Measurements from ENCODE around the gene NUDT13. TPM values are rescaled to one million over a fixed set of nuclear protein-coding genes. Genes with fewer than 3 reads are reported as not detected.

NUDT13 gene
- polyA plus RNA-seq, 6 donors from 2014 or later = 1.4 to 2.4 (median 1.8) TPM; not detected in 1

- H3K4me3 Mint-ChIP-seq = no peak overlapping the region
- DNase-seq = no peak
- H3K4me1 Mint-ChIP-seq = peaks cover 6 to 8% (median 7%) of the 10 kb centered on the region in 3 donors
- no peaks in the 10 kb centered on the region for H3K27me3 Mint-ChIP-seq
- ATAC-seq (ENCODE audit: low read depth in 2 of 2) = no peak
- peaks cover 0 to 22% of the 10 kb centered on the region in 2 donors for H3K36me3 Mint-ChIP-seq
- no peak overlapping the region for H3K27ac Mint-ChIP-seq
- H3K9me3 Mint-ChIP-seq = no peaks in the 10 kb centered on the region
Measured at GRCh38 chr10:73156054-73156453, 45.8 kb downstream of the NUDT13 start.

DNA sequence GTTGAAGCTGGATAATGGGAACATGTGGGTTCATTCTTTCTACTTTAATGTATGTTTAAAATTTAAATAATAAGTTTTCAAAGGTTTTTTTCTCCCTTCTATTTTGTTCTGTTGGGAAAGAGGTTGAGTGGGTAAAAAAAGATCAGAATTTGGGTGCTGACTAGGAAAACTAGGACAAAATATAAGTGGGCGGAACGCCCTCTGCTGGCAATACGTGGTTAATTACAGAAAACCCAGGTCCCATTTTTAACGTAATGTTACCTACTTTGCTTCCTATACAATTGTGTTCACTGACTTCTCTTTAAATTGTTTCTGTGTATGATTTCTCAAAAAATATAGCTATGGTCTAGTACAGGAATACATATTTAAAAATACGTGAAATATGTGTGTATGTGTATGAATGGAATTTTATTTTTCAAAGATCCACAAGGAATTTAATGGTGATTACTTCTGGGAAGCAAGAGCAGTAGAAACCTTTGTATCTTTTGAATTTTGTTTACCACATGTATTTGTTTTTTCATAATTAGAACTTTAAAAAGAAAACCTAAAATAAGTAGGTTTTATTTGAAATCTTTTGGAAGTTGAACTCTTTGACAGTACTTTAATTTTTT lies 48.9 kb downstream of the NUDT13 start:
- peak; percentile 58 to 66 for ATAC-seq (ENCODE audit: low read depth in 2 of 2)
- no peaks in the 10 kb centered on the region for H3K27me3 Mint-ChIP-seq
- peak; percentile 50 for DNase-seq
- no peaks in the 10 kb centered on the region for H3K9me3 Mint-ChIP-seq
- peak overlapping the region in 3 of 6 donors; percentile 19 to 72 (median 32) for H3K27ac Mint-ChIP-seq
- H3K4me3 Mint-ChIP-seq = no peak overlapping the region
- peaks cover 21 to 29% (median 28%) of the 10 kb centered on the region in 3 donors for H3K4me1 Mint-ChIP-seq
- peaks cover 12 to 14% of the 10 kb centered on the region in 2 donors for H3K36me3 Mint-ChIP-seq

DNA sequence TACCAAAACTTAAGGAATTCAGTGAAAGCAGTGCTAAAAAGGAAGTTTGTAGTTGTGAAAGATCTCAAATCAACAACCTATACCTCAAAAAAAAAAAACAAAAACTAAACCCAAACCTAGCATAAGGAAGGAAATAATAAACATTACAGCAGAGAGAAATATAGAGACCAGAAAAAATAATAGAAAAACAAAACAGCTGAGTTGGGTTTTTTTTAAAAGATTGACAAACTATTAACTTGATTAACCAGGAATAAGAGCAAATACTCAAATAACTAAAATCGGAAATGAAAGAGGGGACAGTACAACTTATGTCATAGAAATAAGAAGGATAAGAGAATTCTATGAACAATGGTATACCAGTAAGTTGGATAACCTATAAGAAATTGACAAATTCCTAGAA lies 50.8 kb downstream of the NUDT13 start:
- Mint-ChIP-seq H3K9me3 (no peaks in the 10 kb centered on the region), H3K36me3 (peaks cover 12 to 14% of the 10 kb centered on the region in 2 donors), H3K4me3 (no peak overlapping the region)

DNA sequence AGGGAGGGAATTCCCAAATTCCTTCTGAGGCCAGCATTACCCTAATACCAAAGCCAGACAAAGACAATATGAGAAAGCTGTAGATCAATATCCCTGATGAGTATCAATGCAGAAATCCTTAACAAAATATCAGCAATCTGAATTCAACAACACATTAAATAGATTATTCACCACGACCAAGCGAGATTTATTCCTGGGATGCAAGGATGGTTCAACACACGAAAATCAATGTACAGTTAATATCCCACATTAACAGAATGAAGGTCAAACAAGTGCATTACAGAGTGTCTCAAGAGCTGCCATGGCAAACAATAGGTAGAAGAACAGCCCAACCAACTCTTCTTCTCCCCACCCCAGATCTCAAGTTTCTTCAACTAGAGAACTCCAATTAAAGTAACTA lies 51.4 kb downstream of the NUDT13 start:
- DNase-seq (no peak), ATAC-seq (ENCODE audit: low read depth in 2 of 2) (no peak)
- H3K4me1 Mint-ChIP-seq = peaks cover 33 to 47% (median 44%) of the 10 kb centered on the region in 3 donors
- no peaks in the 10 kb centered on the region for H3K27me3 Mint-ChIP-seq
- peak overlapping the region in 1 of 6 donors; percentile 72 for H3K27ac Mint-ChIP-seq
- peaks cover 10 to 14% of the 10 kb centered on the region in 2 donors for H3K36me3 Mint-ChIP-seq
- H3K9me3 Mint-ChIP-seq = no peaks in the 10 kb centered on the region
- peak overlapping the region in 1 of 8 donors; percentile 34 for H3K4me3 Mint-ChIP-seq

More for the DNA sequence above, 50.8 kb downstream of the NUDT13 start:
- Mint-ChIP-seq H3K27me3 (no peaks in the 10 kb centered on the region), H3K4me1 (peaks cover 30 to 41% (median 39%) of the 10 kb centered on the region in 3 donors), H3K27ac (peak overlapping the region in 1 of 6 donors; percentile 10)
- no peak for ATAC-seq (ENCODE audit: low read depth in 2 of 2)
- DNase-seq = no peak

DNA sequence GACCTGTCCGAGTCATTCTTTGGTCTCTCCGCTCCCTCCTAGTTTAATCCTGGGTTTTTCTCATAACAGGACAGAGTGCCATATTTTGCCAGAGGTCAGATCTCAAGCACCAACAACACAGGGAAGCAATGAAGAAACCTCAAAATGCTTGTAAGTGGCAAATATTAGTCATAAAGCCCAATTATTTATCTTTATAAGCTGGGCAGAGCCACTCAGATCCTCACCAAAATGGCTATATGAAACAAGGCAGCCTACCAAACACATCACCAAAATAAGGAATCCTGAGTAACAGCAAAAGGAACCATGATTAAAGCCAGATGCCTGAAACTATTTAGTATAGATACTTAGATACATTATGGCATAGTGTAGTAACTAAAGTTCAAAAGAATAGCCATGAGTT lies 52.8 kb downstream of the NUDT13 start:
- H3K4me1 Mint-ChIP-seq = peaks cover 47 to 61% (median 57%) of the 10 kb centered on the region in 3 donors
- H3K4me3 Mint-ChIP-seq = peak overlapping the region in 2 of 8 donors; percentile 18 to 20
- H3K36me3 Mint-ChIP-seq = peaks cover 8 to 14% of the 10 kb centered on the region in 2 donors
- DNase-seq (no peak), ATAC-seq (ENCODE audit: low read depth in 2 of 2) (no peak)
- H3K27me3 Mint-ChIP-seq = no peaks in the 10 kb centered on the region
- peak overlapping the region in 1 of 6 donors; percentile 37 for H3K27ac Mint-ChIP-seq
- H3K9me3 Mint-ChIP-seq = no peaks in the 10 kb centered on the region

DNA sequence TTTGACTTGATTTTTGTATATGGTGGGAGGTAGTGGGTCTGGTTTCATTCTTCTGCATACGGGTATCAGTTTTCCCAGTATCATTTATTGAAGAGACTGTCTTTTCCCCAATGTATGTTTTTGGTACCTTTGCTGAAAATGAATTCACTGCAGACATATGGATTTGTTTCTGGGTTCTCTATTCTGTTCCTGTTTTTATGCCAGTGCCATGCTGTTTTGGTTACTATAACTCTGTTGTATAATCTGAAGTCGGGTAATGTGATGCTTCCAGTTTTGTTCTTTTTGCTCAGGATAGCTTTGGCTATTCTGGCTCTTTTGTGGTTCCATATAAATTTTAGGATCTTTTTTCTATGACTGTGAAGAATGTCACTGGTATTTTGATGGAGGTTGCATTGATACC lies 56.7 kb downstream of the NUDT13 start:
- H3K9me3 Mint-ChIP-seq = no peaks in the 10 kb centered on the region
- peaks cover 5 to 10% of the 10 kb centered on the region in 2 donors for H3K36me3 Mint-ChIP-seq
- ATAC-seq (ENCODE audit: low read depth in 2 of 2) (no peak), DNase-seq (no peak)
- H3K4me1 Mint-ChIP-seq = peaks cover 39 to 50% (median 48%) of the 10 kb centered on the region in 3 donors
- H3K27ac Mint-ChIP-seq = peak overlapping the region; percentile 97 to 100 (median 100)
- H3K4me3 Mint-ChIP-seq = peak overlapping the region; percentile 90 to 100 (median 100)
- H3K27me3 Mint-ChIP-seq = no peaks in the 10 kb centered on the region

DNA sequence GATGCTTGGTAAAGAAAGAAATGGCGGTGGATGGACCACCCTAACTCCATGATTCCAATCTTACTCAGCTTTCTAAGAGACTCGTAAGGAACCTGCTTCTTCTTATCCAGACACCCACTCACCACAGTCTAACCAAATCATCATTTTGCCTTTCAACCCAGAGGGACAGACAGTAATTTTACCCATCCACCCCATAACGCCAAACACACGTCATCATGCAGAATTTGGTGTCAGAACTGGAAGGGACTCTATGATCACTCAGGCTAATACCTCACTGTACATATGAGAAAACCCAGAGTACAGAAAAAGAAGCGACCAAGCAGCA lies 57.2 kb downstream of the NUDT13 start:
- no peak for DNase-seq
- Mint-ChIP-seq H3K27ac (peak overlapping the region; percentile 97 to 100 (median 100)), H3K36me3 (peaks cover 5 to 6% of the 10 kb centered on the region in 2 donors), H3K9me3 (no peaks in the 10 kb centered on the region), H3K27me3 (no peaks in the 10 kb centered on the region), H3K4me1 (peaks cover 35 to 45% (median 45%) of the 10 kb centered on the region in 3 donors), H3K4me3 (peak overlapping the region; percentile 90 to 100 (median 100))
- ATAC-seq (ENCODE audit: low read depth in 2 of 2) = no peak

DNA sequence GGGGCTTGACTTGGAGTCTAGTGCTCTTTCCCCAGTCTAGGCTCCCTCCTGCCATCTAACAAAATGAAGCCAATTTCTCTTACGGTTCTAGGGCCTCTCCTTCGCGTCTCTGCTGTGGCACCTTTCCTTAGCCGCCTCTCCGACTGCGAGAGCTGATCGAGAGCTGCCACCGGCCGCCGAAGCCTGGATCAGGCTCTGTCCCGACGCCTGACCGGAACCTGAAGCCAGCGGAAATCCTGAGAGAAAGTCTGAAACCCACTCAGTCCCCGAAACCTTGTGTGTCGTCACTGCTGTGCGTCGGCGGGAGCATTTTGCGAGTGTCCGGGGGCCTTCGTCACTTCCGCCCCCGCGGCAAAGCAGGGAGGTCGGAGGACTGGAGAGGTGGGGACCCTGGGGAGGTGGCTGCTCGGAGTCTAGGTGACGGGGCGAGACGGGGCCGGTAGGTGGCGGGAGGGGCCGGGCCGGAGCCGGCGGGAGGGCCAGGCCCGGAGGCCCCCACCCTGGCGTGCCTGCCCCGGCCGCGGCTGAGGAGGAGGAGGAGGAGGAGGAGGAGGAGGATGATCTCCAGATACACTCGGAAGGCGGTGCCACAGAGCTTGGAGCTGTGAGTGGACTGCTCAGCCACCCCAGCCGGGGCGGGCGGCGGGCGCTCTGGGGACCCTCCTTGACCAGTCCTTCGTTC lies 57.7 kb downstream of the NUDT13 start, which contains the start of the genes ECD and FAM149B1:
Gene ECD, minus strand, starts transcription at position 226 of the 682 bp plus-strand sequence. CDS start 4,071 bp downstream, outside the sequence.
Gene FAM149B1, plus strand, starts transcription at position 337 of the 682 bp plus-strand sequence. Its CDS starts 221 bp downstream, at position 558.
- ATAC-seq (ENCODE audit: low read depth in 2 of 2) = peak; percentile 95 to 96

GRCh38 chr10:73168465-73168803 lies 58.2 kb downstream of the NUDT13 start:
- Mint-ChIP-seq H3K4me3 (peak overlapping the region; percentile 86 to 100 (median 100)), H3K27me3 (no peaks in the 10 kb centered on the region)
- DNase-seq = no peak

More for the DNA sequence above, 57.7 kb downstream of the NUDT13 start, which contains the start of the genes ECD and FAM149B1:
- Mint-ChIP-seq H3K4me1 (peaks cover 32 to 40% (median 40%) of the 10 kb centered on the region in 3 donors), H3K4me3 (peak within 1 kb of the TSS; percentile 90 to 100 (median 100)), H3K36me3 (peaks cover under 1 to 2% of the 10 kb centered on the region in 2 donors), H3K27me3 (no peaks in the 10 kb centered on the region), H3K27ac (peak within 1 kb of the TSS; percentile 97 to 100 (median 100)), H3K9me3 (no peaks in the 10 kb centered on the region)
- DNase-seq = peak; percentile 92

DNA sequence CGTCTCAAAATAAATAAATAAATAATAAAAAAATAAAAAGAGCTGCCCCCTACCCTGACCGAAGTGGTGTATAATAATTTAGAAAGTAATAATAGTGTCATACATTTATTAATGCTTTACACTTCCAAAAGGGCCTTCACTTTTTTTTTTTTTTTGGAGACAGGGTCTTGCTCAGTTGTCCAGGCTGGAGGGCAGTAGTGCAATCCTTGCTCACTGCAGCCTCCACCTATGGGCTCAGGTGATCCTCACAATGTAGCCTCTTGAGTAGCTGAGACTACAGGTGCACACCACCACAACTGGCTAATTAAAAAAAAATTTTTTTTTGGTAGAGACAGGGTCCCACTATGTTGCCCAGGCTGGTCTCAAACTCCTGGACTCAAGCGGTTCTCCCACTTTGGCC lies 59.1 kb downstream of the NUDT13 start:
- Mint-ChIP-seq H3K4me1 (peaks cover 30 to 38% (median 35%) of the 10 kb centered on the region in 3 donors), H3K27ac (peak overlapping the region in 2 of 6 donors; percentile 44 to 65), H3K27me3 (no peaks in the 10 kb centered on the region), H3K36me3 (no peaks in the 10 kb centered on the region), H3K9me3 (no peaks in the 10 kb centered on the region), H3K4me3 (peak overlapping the region in 7 of 8 donors; percentile 12 to 100 (median 47))
- DNase-seq = no peak
- no peak for ATAC-seq (ENCODE audit: low read depth in 2 of 2)

More at GRCh38 chr10:73168465-73168803, 58.2 kb downstream of the NUDT13 start:
- peak; percentile 3 to 6 for ATAC-seq (ENCODE audit: low read depth in 2 of 2)
- Mint-ChIP-seq H3K27ac (peak overlapping the region in 5 of 6 donors; percentile 83 to 100 (median 97)), H3K4me1 (peaks cover 30 to 39% (median 38%) of the 10 kb centered on the region in 3 donors), H3K9me3 (no peaks in the 10 kb centered on the region), H3K36me3 (no peaks in the 10 kb centered on the region)

GRCh38 chr10:73172867-73173266 lies 62.6 kb downstream of the NUDT13 start:
- H3K4me3 Mint-ChIP-seq = no peak overlapping the region
- DNase-seq = no peak

DNA sequence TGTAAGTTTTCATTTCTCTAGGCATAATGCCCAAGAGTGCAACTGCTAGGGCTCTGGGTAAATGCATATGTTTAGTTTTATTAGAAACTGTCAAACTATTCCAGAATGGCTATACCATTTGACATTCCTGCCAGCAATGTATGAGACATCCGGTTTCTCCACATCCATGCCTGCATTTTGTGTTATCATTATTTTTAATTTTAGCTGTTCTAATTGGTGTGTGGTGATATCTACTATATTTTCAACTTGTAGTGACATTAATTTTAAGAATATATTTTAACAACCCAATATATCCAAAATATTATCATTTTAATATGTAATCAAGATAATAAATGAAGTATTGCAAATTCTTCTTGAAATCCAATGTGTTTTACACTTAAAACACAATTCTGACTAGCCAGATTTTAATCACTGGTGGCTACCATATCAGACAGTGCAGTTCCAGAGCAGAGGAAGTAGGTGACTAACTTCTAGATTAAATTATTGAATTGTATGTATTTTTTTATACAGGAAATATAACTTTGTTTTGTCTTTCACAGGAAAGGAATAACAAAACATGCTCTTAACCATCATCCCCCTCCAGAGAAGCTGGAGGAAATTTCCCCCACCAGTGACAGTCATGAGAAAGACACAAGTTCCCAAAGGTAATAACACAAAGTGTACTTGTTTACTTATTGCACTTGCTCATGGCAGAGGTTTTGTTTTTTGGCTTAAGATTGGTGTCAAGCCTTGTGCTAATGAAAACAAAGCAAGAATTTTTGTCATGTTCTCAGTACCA lies 64.1 kb downstream of the NUDT13 start:
- DNase-seq (no peak), ATAC-seq (ENCODE audit: low read depth in 2 of 2) (no peak)
- Mint-ChIP-seq H3K9me3 (no peaks in the 10 kb centered on the region), H3K4me1 (peaks cover 0 to 4% (median 0%) of the 10 kb centered on the region in 3 donors), H3K4me3 (no peak overlapping the region), H3K36me3 (peaks cover 1 to 10% of the 10 kb centered on the region in 2 donors), H3K27ac (no peak overlapping the region), H3K27me3 (no peaks in the 10 kb centered on the region)

More at GRCh38 chr10:73172867-73173266, 62.6 kb downstream of the NUDT13 start:
- H3K27ac Mint-ChIP-seq = peak overlapping the region in 1 of 6 donors; percentile 56
- no peaks in the 10 kb centered on the region for H3K9me3 Mint-ChIP-seq
- no peak for ATAC-seq (ENCODE audit: low read depth in 2 of 2)
- peaks cover 7 to 8% (median 8%) of the 10 kb centered on the region in 3 donors for H3K4me1 Mint-ChIP-seq
- peaks cover 0 to 9% of the 10 kb centered on the region in 2 donors for H3K36me3 Mint-ChIP-seq
- no peaks in the 10 kb centered on the region for H3K27me3 Mint-ChIP-seq
